ENCODE measurements around the gene ANGPTL4. TPM values are rescaled to one million over a fixed set of nuclear protein-coding genes. Genes with fewer than 3 reads are reported as not detected.

Gene ANGPTL4
- total and polyA plus RNA-seq, 2 experiments from 2014 or later: 1.9 to 2.2 TPM

DNA sequence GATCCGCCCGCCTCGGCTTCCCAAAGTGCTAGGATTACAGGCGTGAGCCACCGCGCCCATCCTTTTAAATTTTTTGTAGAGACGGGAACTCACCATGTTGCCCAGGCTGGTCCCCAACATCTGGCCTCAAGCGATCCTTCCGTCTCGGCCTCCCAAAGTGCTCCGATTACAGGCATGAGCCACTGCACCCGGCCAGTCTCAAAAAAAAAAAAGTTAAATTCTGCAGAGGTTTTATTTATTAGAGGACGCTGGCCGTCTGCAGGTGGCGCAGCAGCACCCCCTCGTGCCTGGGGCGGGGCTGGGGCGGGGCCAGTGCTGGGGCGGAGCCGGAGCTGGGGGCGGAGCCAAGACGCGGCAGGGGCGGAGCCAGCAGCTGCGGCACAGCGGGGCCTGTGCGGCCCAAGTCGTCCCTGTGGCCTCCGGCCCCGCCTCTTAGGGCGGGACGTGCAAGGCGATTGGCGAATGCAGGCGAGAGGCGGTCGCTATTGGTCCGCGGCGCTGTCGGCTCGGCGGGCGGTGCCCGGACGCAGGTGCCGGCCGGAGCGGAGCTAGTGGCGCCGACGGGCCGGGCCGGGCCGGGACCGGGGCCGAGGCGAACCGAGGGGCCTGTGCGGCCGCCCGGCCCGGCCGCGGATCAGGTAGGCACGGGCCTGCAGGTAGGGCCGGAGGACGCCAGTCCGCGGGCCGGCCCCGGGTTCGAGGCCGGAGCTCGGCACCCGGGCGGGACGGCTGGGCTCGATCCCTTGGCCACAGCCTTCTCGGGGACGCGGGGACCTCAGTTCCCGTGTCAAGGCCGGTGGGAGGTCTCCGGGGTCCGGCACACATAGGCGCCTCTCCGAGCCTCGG lies 49.1 kb downstream of the ANGPTL4 start, which contains the start of gene MARCHF2:
TSS of gene MARCHF2 (plus strand) at position 523 of the 846 bp plus-strand sequence. CDS start 8,536 bp downstream, outside the sequence.
- H3K4me2 ChIP-seq: peak within 1 kb of the TSS; percentile 90
- no peaks in the 10 kb centered on the region; the same call in 2 of the 3 replicates for H3K9me3 Mint-ChIP-seq
- H2AFZ ChIP-seq: peak within 1 kb of the TSS; percentile 97
- no peak within 1 kb of the TSS for H3K27ac Mint-ChIP-seq
- H3K9me2 ChIP-seq (ENCODE audit: insufficient read depth): no peaks in the 10 kb centered on the region
- H3F3A ChIP-seq (replicated peaks; ENCODE audit: low read depth): 0 out of 2 replicates have a peak, but pooled peaks cover 5% of the 10 kb centered on the region
- H3K4me1 Mint-ChIP-seq: peaks cover 4% of the 10 kb centered on the region
- H3K36me3 Mint-ChIP-seq (ENCODE audit: low read depth): no peaks in the 10 kb centered on the region
- H4K20me1 ChIP-seq (replicated peaks; ENCODE audit: insufficient read depth): no peaks in the 10 kb centered on the region
- no peak for TF ChIP-seq ETS1 (IDR thresholded peaks at IDR 0.05)
- TF ChIP-seq CREB1 (CRISPR knock-in tag; IDR thresholded peaks at IDR 0.05; ENCODE audit: low read depth): peak; percentile 58; the same call in 1 of the 2 replicates
- TF ChIP-seq, protein P1, sequence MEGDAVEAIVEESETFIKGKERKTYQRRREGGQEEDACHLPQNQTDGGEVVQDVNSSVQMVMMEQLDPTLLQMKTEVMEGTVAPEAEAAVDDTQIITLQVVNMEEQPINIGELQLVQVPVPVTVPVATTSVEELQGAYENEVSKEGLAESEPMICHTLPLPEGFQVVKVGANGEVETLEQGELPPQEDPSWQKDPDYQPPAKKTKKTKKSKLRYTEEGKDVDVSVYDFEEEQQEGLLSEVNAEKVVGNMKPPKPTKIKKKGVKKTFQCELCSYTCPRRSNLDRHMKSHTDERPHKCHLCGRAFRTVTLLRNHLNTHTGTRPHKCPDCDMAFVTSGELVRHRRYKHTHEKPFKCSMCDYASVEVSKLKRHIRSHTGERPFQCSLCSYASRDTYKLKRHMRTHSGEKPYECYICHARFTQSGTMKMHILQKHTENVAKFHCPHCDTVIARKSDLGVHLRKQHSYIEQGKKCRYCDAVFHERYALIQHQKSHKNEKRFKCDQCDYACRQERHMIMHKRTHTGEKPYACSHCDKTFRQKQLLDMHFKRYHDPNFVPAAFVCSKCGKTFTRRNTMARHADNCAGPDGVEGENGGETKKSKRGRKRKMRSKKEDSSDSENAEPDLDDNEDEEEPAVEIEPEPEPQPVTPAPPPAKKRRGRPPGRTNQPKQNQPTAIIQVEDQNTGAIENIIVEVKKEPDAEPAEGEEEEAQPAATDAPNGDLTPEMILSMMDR (conservative IDR thresholded peaks at IDR 0.05; ENCODE audit: low read depth in 2 of 2): peak; percentile 44 to 69
- H3K27me3 Mint-ChIP-seq (ENCODE audit: insufficient read depth, low read depth, poor library complexity): peaks cover 18% of the 10 kb centered on the region
- ATAC-seq (peak; percentile 97), DNase-seq (ENCODE audit: low spot score) (peak; percentile 95)
- H3K36me3 ChIP-seq (ENCODE audit: insufficient read depth): no peaks in the 10 kb centered on the region
- H3K27ac ChIP-seq (ENCODE audit: low read depth): no peak within 1 kb of the TSS
- H3K27me3 ChIP-seq (ENCODE audit: insufficient read depth): 0 out of 2 replicates have a peak, but pooled peaks cover 6% of the 10 kb centered on the region
- peak within 1 kb of the TSS; percentile 66 for H3K4me3 Mint-ChIP-seq
- H3K4me3 ChIP-seq: peak within 1 kb of the TSS; percentile 73
- no peaks in the 10 kb centered on the region for H3K79me2 ChIP-seq (replicated peaks; ENCODE audit: insufficient read depth)
- H3K4me1 ChIP-seq (ENCODE audit: insufficient read depth): peaks cover 4% of the 10 kb centered on the region; the same call in 1 of the 2 replicates

- Histone ChIP-seq H3K4me1 (ENCODE audit: insufficient read depth) (peaks cover 4% of the 10 kb centered on the region; the same call in 1 of the 2 replicates), H3K27me3 (ENCODE audit: insufficient read depth) (0 out of 2 replicates have a peak, but pooled peaks cover 6% of the 10 kb centered on the region), H3K27ac (ENCODE audit: low read depth) (no peak overlapping the region), H3K4me2 (peak overlapping the region; percentile 90), H3K4me3 (peak overlapping the region; percentile 73), H3K36me3 (ENCODE audit: insufficient read depth) (no peaks in the 10 kb centered on the region), H3K9me2 (ENCODE audit: insufficient read depth) (no peaks in the 10 kb centered on the region), H2AFZ (peak overlapping the region; percentile 97), H3K79me2 (replicated peaks; ENCODE audit: insufficient read depth) (no peaks in the 10 kb centered on the region), H4K20me1 (replicated peaks; ENCODE audit: insufficient read depth) (no peaks in the 10 kb centered on the region), H3F3A (replicated peaks; ENCODE audit: low read depth) (0 out of 2 replicates have a peak, but pooled peaks cover 10% of the 10 kb centered on the region)
- DNase-seq (ENCODE audit: low spot score): no peak
- Mint-ChIP-seq H3K36me3 (ENCODE audit: low read depth) (no peaks in the 10 kb centered on the region), H3K27ac (no peak overlapping the region), H3K4me3 (peak overlapping the region; percentile 66), H3K9me3 (no peaks in the 10 kb centered on the region; the same call in 2 of the 3 replicates), H3K4me1 (peaks cover 4% of the 10 kb centered on the region), H3K27me3 (ENCODE audit: insufficient read depth, low read depth, poor library complexity) (peaks cover 18% of the 10 kb centered on the region)
- peak; percentile 11 for ATAC-seq
- TF ChIP-seq, protein P2, sequence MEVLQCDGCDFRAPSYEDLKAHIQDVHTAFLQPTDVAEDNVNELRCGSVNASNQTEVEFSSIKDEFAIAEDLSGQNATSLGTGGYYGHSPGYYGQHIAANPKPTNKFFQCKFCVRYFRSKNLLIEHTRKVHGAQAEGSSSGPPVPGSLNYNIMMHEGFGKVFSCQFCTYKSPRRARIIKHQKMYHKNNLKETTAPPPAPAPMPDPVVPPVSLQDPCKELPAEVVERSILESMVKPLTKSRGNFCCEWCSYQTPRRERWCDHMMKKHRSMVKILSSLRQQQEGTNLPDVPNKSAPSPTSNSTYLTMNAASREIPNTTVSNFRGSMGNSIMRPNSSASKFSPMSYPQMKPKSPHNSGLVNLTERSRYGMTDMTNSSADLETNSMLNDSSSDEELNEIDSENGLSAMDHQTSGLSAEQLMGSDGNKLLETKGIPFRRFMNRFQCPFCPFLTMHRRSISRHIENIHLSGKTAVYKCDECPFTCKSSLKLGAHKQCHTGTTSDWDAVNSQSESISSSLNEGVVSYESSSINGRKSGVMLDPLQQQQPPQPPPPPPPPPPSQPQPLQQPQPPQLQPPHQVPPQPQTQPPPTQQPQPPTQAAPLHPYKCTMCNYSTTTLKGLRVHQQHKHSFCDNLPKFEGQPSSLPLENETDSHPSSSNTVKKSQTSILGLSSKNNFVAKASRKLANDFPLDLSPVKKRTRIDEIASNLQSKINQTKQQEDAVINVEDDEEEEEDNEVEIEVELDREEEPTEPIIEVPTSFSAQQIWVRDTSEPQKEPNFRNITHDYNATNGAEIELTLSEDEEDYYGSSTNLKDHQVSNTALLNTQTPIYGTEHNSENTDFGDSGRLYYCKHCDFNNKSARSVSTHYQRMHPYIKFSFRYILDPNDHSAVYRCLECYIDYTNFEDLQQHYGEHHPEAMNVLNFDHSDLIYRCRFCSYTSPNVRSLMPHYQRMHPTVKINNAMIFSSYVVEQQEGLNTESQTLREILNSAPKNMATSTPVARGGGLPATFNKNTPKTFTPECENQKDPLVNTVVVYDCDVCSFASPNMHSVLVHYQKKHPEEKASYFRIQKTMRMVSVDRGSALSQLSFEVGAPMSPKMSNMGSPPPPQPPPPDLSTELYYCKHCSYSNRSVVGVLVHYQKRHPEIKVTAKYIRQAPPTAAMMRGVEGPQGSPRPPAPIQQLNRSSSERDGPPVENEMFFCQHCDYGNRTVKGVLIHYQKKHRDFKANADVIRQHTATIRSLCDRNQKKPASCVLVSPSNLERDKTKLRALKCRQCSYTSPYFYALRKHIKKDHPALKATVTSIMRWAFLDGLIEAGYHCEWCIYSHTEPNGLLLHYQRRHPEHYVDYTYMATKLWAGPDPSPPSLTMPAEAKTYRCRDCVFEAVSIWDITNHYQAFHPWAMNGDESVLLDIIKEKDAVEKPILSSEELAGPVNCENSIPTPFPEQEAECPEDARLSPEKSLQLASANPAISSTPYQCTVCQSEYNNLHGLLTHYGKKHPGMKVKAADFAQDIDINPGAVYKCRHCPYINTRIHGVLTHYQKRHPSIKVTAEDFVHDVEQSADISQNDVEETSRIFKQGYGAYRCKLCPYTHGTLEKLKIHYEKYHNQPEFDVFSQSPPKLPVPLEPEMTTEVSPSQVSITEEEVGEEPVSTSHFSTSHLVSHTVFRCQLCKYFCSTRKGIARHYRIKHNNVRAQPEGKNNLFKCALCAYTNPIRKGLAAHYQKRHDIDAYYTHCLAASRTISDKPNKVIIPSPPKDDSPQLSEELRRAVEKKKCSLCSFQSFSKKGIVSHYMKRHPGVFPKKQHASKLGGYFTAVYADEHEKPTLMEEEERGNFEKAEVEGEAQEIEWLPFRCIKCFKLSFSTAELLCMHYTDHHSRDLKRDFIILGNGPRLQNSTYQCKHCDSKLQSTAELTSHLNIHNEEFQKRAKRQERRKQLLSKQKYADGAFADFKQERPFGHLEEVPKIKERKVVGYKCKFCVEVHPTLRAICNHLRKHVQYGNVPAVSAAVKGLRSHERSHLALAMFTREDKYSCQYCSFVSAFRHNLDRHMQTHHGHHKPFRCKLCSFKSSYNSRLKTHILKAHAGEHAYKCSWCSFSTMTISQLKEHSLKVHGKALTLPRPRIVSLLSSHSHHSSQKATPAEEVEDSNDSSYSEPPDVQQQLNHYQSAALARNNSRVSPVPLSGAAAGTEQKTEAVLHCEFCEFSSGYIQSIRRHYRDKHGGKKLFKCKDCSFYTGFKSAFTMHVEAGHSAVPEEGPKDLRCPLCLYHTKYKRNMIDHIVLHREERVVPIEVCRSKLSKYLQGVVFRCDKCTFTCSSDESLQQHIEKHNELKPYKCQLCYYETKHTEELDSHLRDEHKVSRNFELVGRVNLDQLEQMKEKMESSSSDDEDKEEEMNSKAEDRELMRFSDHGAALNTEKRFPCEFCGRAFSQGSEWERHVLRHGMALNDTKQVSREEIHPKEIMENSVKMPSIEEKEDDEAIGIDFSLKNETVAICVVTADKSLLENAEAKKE (CRISPR knock-in tag; IDR thresholded peaks at IDR 0.05): no peak
- TF ChIP-seq POLR2AphosphoS5 (IDR thresholded peaks at IDR 0.05; ENCODE audit: low read depth) (no peak), ZNF331 (CRISPR knock-in tag; IDR thresholded peaks at IDR 0.05; ENCODE audit: low read depth) (no peak), JUNB (IDR thresholded peaks at IDR 0.05; ENCODE audit: unreplicated experiment) (no peak), STAT1 (IDR thresholded peaks at IDR 0.05; ENCODE audit: unreplicated experiment) (no peak), EZH2 (IDR thresholded peaks at IDR 0.05; ENCODE audit: low read depth, unreplicated experiment) (no peak), CREB1 (CRISPR knock-in tag; IDR thresholded peaks at IDR 0.05; ENCODE audit: low read depth) (no peak), ZNF114 (CRISPR knock-in tag; IDR thresholded peaks at IDR 0.05) (no peak)
Measured at GRCh38 chr19:8413629-8413995, 49.7 kb downstream of the ANGPTL4 start.

Data from GM23338 (cell line).